Ramos (cell line): ENCODE data around the gene ADGRL3.
"Not testable (repeated sequence)": the region's sequence is repeated elsewhere in the genome, so short reads cannot be mapped to it uniquely, and the experiment has no call there.

ENCODE experiments used
- in situ Hi-C: fragments of 300-500 bp; cut with MboI; formaldehyde crosslinking; loops from one replicate; pipeline ENCODE4 v1.14.3; 2022; ENCODE audit warnings: low sequenced_read_pairs; ENCODE audit not compliant: unreplicated experiment

Gene ADGRL3

GRCh38 chr4:61837395-61837794, 637.3 kb downstream of the ADGRL3 start:
- in situ Hi-C loops: no loop called here

GRCh38 chr4:61838072-61838471, 637.9 kb downstream of the ADGRL3 start:
- in situ Hi-C loops: no loop called here

GRCh38 chr4:61841714-61842113, 641.6 kb downstream of the ADGRL3 start:
- in situ Hi-C loops: no loop called here

GRCh38 chr4:61851126-61851525, 651.0 kb downstream of the ADGRL3 start:
- in situ Hi-C loops: no loop called here

- in situ Hi-C loops: not testable (repeated sequence)
Observed at GRCh38 chr4:61852105-61852504, 652.0 kb downstream of the ADGRL3 start.

GRCh38 chr4:61853041-61853440, 652.9 kb downstream of the ADGRL3 start:
- in situ Hi-C loops: no loop called here

DNA sequence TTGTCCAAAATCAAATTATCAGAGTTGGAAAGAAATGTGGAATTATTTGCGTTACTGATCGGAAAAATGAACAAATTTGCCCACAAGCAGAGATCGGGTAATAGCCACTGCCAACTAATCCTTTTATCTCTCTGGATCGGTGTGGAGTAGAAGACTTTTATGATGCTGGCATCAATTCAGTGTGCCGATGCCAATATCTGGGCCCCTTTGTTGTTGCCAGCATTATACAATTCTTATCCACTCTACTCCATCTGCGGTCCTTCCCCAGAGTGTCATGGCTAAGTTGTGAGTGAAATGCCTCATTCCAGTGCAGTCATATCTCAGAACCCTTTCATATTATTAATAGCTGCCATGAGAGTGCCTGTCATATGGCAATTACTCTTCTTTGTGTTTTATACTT, 660.2 kb downstream of the ADGRL3 start:
- in situ Hi-C loops: no loop called here

- in situ Hi-C loops: no loop called here
Observed at GRCh38 chr4:61864286-61864685, 664.2 kb downstream of the ADGRL3 start.

- in situ Hi-C loops: no loop called here
Observed at GRCh38 chr4:61866378-61867030, 666.4 kb downstream of the ADGRL3 start.

- in situ Hi-C loops: no loop called here
Observed at GRCh38 chr4:61872983-61873382, 672.9 kb downstream of the ADGRL3 start.

- in situ Hi-C loops: no loop called here
Observed at GRCh38 chr4:61877266-61877665, 677.1 kb downstream of the ADGRL3 start.

DNA sequence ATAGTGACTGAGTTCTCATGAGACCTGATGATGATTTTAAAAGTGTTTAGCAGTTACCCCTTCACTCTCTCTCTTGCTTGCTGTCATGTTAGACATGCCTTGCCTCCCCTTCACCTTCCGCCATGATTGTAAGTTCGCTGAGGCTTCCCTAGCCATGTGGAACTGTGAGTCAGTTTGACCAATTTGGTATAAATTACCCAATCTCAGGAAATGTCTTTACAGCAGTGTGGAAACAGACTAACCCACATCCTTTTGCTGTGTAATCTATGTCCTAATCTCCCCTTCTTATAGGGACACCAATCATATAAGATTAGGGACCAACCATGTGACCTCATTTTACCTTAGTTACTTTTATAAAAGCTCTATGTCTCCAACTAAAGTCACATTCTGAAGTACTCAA, 677.8 kb downstream of the ADGRL3 start:
- in situ Hi-C loops: no loop called here

GRCh38 chr4:61882381-61882780, 682.3 kb downstream of the ADGRL3 start:
- in situ Hi-C loops: no loop called here

DNA sequence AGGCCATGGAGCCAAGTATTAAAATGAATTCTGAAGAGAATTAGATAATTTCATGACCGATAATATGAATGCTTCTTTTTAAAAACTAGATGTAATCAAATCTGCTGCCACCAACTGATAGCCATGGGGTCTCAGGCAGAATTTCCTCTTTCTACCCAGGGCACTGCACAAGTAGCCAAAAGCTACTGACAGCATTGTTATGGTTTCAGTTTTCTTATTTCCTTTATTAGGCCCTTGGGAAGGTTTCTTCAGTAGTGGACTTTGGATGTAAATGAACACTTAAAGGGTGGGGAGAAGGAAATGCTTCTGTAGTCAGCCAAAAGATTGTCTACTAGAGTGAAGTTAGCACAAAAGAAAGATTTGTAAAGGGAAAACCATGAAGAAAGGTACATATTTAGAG, 686.0 kb downstream of the ADGRL3 start:
- in situ Hi-C loops: no loop called here

DNA sequence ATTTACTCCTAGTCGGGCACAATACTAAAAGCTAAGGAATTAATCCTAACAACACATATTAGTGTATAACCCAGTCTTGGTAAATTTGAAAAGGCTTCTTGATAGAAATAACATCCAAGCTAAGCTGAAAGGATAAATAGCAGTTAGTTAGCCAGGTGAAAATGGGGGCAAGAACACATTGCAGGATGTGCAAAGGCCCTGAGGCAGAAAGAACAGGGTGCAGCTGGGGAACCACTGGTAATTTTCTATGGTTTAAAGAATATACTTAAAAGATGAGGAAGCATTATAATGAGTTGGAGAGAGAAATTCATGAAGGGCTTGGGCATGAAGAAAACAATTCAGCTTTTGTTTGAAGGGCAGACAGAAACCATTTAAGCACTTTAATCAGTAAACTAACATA, 689.0 kb downstream of the ADGRL3 start:
- in situ Hi-C loops: no loop called here

- in situ Hi-C loops: no loop called here
Observed at GRCh38 chr4:61890321-61890720, 690.2 kb downstream of the ADGRL3 start.

DNA sequence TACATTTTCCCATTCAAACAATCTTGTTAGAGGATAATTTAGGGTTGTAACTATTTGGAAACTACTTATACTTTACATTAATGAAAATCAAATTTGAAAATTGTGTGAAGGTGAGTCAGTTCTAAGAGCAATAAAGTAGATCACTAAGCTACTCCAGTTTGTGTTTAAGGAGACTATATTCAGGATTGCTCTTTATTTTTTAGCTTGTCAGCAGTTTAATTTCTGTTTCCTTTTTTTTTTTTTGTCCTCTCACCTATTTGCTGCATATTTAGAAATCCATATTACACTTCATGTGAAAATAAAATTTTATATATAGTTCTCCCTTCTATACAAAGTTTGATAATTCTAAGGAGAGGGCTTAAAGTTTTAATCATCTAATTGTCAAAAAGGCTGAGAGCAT, 691.8 kb downstream of the ADGRL3 start:
- in situ Hi-C loops: no loop called here

DNA sequence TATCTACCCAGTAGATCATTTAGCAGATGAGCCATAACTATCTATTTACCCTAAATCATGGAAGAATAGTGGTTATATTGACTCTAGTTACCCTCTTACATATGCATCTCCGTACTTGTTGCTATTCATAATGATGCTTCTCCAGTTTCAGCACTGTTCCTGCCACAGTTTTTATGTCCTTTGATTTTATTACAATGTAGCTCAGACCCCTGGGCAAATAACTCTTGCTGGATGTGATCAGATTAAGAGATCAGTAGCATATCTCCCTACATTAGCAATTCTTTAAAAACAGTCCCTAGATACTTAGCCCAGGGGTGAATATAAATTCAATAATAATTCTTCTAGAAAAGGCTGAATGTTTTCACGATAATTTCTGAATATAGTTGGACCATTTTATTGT, 696.5 kb downstream of the ADGRL3 start:
- in situ Hi-C loops: no loop called here

GRCh38 chr4:61909031-61909430, 708.9 kb downstream of the ADGRL3 start:
- in situ Hi-C loops: no loop called here

DNA sequence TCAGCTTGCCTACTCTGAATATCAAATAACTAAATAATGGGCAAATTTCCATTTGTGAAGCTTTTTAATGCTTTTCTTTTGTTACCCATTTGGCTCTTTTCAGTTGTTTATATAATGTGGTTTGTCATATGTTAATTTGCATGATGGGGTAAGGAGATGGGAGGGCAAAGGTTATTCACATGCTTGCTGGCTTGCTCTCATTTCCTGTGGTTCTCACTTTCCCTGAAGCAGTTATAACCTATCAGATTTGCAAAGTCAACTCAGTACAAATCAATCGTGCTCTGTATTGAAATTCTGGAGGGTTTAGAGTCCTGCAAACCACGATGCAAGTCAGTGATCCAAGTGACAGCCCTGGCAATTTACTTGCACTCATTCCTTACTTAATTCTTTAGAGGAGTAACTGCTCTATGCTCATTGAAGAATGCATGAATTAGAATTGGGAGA, 711.2 kb downstream of the ADGRL3 start:
- in situ Hi-C loops: no loop called here

- in situ Hi-C loops: no loop called here
Observed at GRCh38 chr4:61913619-61914018, 713.5 kb downstream of the ADGRL3 start.

GRCh38 chr4:61915501-61915900, 715.4 kb downstream of the ADGRL3 start:
- in situ Hi-C loops: no loop called here

- in situ Hi-C loops: no loop called here
Observed at GRCh38 chr4:61918507-61918906, 718.4 kb downstream of the ADGRL3 start.
